CD14-positive monocyte (primary cell): ENCODE results near the gene MMP7. TPM values are rescaled to one million over a fixed set of nuclear protein-coding genes. Genes with fewer than 3 reads are reported as not detected.

Experiments used
- DNase-seq, 3 donors: peaks; one replicate each; pipeline ENCODE4 v3.0.0-alpha.2; 2011 to 2022
- H2AFZ ChIP-seq: 2 replicates; pipeline ENCODE4 v1.6.0; 2012; ENCODE audit warnings: mild to moderate bottlenecking, low read depth, low read length, inconsistent platforms; ENCODE audit not compliant: insufficient read depth, poor library complexity, severe bottlenecking
- H3K27ac ChIP-seq, 2 donors: 1 replicate in 1 of 2; 2 replicates in 1 of 2; pipeline ENCODE4 v1.5.1; 2012 to 2013; ENCODE audit warnings: low read length in 2 of 2, control low read depth in 1 of 2, inconsistent platforms in 1 of 2, low read depth in 1 of 2, mild to moderate bottlenecking in 1 of 2
- H3K27me3 ChIP-seq, 2 donors: one replicate each; pipeline versions ENCODE4 v1.6.0 to v1.6.1; 2011 to 2013; ENCODE audit warnings: low read length in 2 of 2; ENCODE audit not compliant: control insufficient read depth in 2 of 2, insufficient read depth in 2 of 2
- H3K36me3 ChIP-seq, 2 donors: replicated peaks in 1 of 2; 1 replicate in 1 of 2; 2 replicates in 1 of 2; pipeline versions ENCODE4 v1.5.1 to v1.6.1; 2012 to 2013; ENCODE audit warnings: low read length in 2 of 2, control low read depth in 1 of 2, inconsistent platforms in 1 of 2, mild to moderate bottlenecking in 1 of 2; ENCODE audit not compliant: insufficient read depth in 2 of 2, control insufficient read depth in 1 of 2
- H3K4me1 ChIP-seq, 2 donors: 1 replicate in 1 of 2; 2 replicates in 1 of 2; pipeline versions ENCODE4 v1.5.1 to v1.6.1; 2012 to 2013; ENCODE audit warnings: low read length in 2 of 2, control low read depth in 1 of 2, inconsistent platforms in 1 of 2, mild to moderate bottlenecking in 1 of 2, moderate library complexity in 1 of 2; ENCODE audit not compliant: insufficient read depth in 2 of 2, control insufficient read depth in 1 of 2
- H3K4me2 ChIP-seq: replicated peaks from 2 replicates; pipeline ENCODE3; 2012; ENCODE audit warnings: low read length, moderate library complexity, mild to moderate bottlenecking; ENCODE audit not compliant: poor library complexity, severe bottlenecking; ENCODE audit errors: extremely low read depth
- H3K4me3 ChIP-seq, 3 experiments: fragments of 200-600 bp in 1 of 3; sonication (generic) in 1 of 3; replicated peaks in 1 of 3; 1 replicate in 2 of 3; 2 replicates in 1 of 3; pipeline ENCODE4 v1.5.1; 2011 to 2013; ENCODE audit warnings: low read length in 3 of 3, mild to moderate bottlenecking in 3 of 3, control low read depth in 2 of 3, low read depth in 2 of 3, inconsistent platforms in 1 of 3, moderate library complexity in 1 of 3
- H3K79me2 ChIP-seq: 2 replicates; pipeline ENCODE4 v1.6.0; 2012; ENCODE audit warnings: mild to moderate bottlenecking, control low read depth, inconsistent platforms, low read length, moderate library complexity; ENCODE audit not compliant: insufficient read depth
- H3K9ac ChIP-seq: 2 replicates; pipeline ENCODE4 v1.6.0; 2017; ENCODE audit warnings: low read length, mild to moderate bottlenecking; ENCODE audit not compliant: insufficient read depth, poor library complexity, severe bottlenecking
- H3K9me3 ChIP-seq, 2 donors: replicated peaks in 1 of 2; 1 replicate in 1 of 2; 2 replicates in 1 of 2; pipeline versions ENCODE4 v1.5.1 to v1.6.1; 2012 to 2013; ENCODE audit warnings: low read length in 2 of 2, control low read depth in 1 of 2; ENCODE audit not compliant: control insufficient read depth in 1 of 2, insufficient read depth in 1 of 2
- H4K20me1 ChIP-seq: 2 replicates; pipeline ENCODE4 v1.6.0; 2012; ENCODE audit warnings: mild to moderate bottlenecking, low read length, control low read depth, moderate library complexity; ENCODE audit not compliant: insufficient read depth
- H3K27ac Mint-ChIP-seq, 7 donors: one replicate each; pipeline ENCODE4 v1.8.0; 2020; ENCODE audit warnings: mild to moderate bottlenecking in 7 of 7, mixed read lengths in 7 of 7, moderate library complexity in 6 of 7, inconsistent platforms in 2 of 7
- H3K27me3 Mint-ChIP-seq, 3 donors: one replicate each; pipeline ENCODE4 v1.8.0; 2021 to 2022; ENCODE audit warnings: low read depth in 3 of 3, mild to moderate bottlenecking in 3 of 3, mixed read lengths in 3 of 3, moderate library complexity in 3 of 3, inconsistent platforms in 1 of 3
- H3K36me3 Mint-ChIP-seq, 2 donors: one replicate each; pipeline ENCODE4 v1.8.0; 2020; ENCODE audit warnings: mixed read lengths in 2 of 2, inconsistent platforms in 1 of 2, mild to moderate bottlenecking in 1 of 2
- H3K4me1 Mint-ChIP-seq: one replicate; pipeline ENCODE4 v1.8.0; 2020; ENCODE audit warnings: mild to moderate bottlenecking, mixed read lengths
- H3K4me3 Mint-ChIP-seq, 2 donors: one replicate each; pipeline ENCODE4 v1.8.0; 2020; ENCODE audit warnings: mild to moderate bottlenecking in 2 of 2, mixed read lengths in 2 of 2, moderate library complexity in 1 of 2
- H3K9me3 Mint-ChIP-seq, 7 donors: one replicate each; pipeline ENCODE4 v1.8.0; 2020 to 2022; ENCODE audit warnings: mixed read lengths in 7 of 7, mild to moderate bottlenecking in 6 of 7, moderate library complexity in 6 of 7, inconsistent platforms in 2 of 7
- CTCF ChIP-seq: fragments of 200-600 bp; IDR thresholded peaks from one replicate; pipeline ENCODE4 v1.8.0; 2022; ENCODE audit warnings: antibody characterized with exemption, mild to moderate bottlenecking
- WGBS: methylation state at CpG from one replicate; pipeline ENCODE4 v1.1.5; 2013; ENCODE audit warnings: missing lambda C conversion rate; ENCODE audit not compliant: insufficient coverage; 5-methylcytosine and 5-hydroxymethylcytosine counted together
- intact Hi-C, 2 donors: fragments of 100-400 bp; cut with micrococcal nuclease; formaldehyde crosslinking; loops; one replicate each; pipeline versions ENCODE4 v1.15.0 to v1.15.1; 2023
- polyA plus RNA-seq, 3 donors: library from polyadenylated mRNA; depleted of rRNA in 1 of 3; unstranded in 2 of 3; stranded (reverse) in 1 of 3; fragments of 300-500 nt in 2 of 3; fragments of >200 nt in 1 of 3; fragmentation: Illumina TruSeq in 2 of 3; gene quantifications; 1 replicate in 2 of 3; 2 replicates in 1 of 3; pipeline ENCODE4 v1.2.3, GENCODE V29; 2012 to 2021

The MMP7 gene
- polyA plus RNA-seq, 3 donors = not detected

GRCh38 chr11:102539567-102539966 is 9.0 kb upstream of the MMP7 start:
- Mint-ChIP-seq H3K4me1 (peaks cover 3% of the 10 kb centered on the region), H3K27ac (no peak overlapping the region), H3K36me3 (no peaks in the 10 kb centered on the region), H3K9me3 (peaks cover 0 to 5% (median 0%) of the 10 kb centered on the region in 7 donors), H3K4me3 (no peak overlapping the region), H3K27me3 (peaks cover under 1 to 1% (median 1%) of the 10 kb centered on the region in 3 donors)
- no peaks in the 10 kb centered on the region for H4K20me1 ChIP-seq
- H3K9ac ChIP-seq = no peak overlapping the region
- no peak for DNase-seq
- no peaks in the 10 kb centered on the region for H3K27me3 ChIP-seq
- no CpG with 5 or more reads among the region's 2 CpGs for WGBS
- intact Hi-C loops = no loop called here
- no peaks in the 10 kb centered on the region for H3K4me1 ChIP-seq
- H3K4me2 ChIP-seq = no peak overlapping the region
- H3K27ac ChIP-seq = no peak overlapping the region
- H3K9me3 ChIP-seq = no peaks in the 10 kb centered on the region
- no peak overlapping the region for H2AFZ ChIP-seq
- H3K4me3 ChIP-seq = no peak overlapping the region
- TF ChIP-seq CTCF = no peak
- H3K79me2 ChIP-seq = no peaks in the 10 kb centered on the region
- no peaks in the 10 kb centered on the region for H3K36me3 ChIP-seq

GRCh38 chr11:102538932-102539331 is 8.4 kb upstream of the MMP7 start:
- Mint-ChIP-seq H3K36me3 (no peaks in the 10 kb centered on the region), H3K4me1 (peaks cover 3% of the 10 kb centered on the region), H3K9me3 (peaks cover 0 to 3% (median 0%) of the 10 kb centered on the region in 7 donors), H3K27me3 (peaks cover 1 to 2% (median 1%) of the 10 kb centered on the region in 3 donors), H3K4me3 (no peak overlapping the region), H3K27ac (no peak overlapping the region)
- Histone ChIP-seq H3K4me1 (no peaks in the 10 kb centered on the region), H3K4me3 (no peak overlapping the region), H3K36me3 (no peaks in the 10 kb centered on the region), H4K20me1 (no peaks in the 10 kb centered on the region), H3K9me3 (no peaks in the 10 kb centered on the region), H2AFZ (no peak overlapping the region), H3K4me2 (no peak overlapping the region), H3K27ac (no peak overlapping the region), H3K79me2 (no peaks in the 10 kb centered on the region), H3K27me3 (no peaks in the 10 kb centered on the region), H3K9ac (no peak overlapping the region)
- 91% methylated on average over 3 of the region's 4 CpGs for WGBS
- TF ChIP-seq CTCF = no peak
- intact Hi-C loops = no loop called here
- DNase-seq = no peak
